HG03196 (cell line): ENCODE measurements around the gene ELMO3.

Experiments
- ATAC-seq: cut with Tn5 transposase; IDR thresholded peaks from one replicate; pipeline ENCODE4 v1.9.1; 2021; ENCODE audit not compliant: unreplicated experiment

ELMO3 gene

GRCh38 chr16:67196881-67197280 is 2.0 kb upstream of the ELMO3 start:
- ATAC-seq: no peak

GRCh38 chr16:67197704-67198103 is 1.2 kb upstream of the ELMO3 start:
- ATAC-seq: no peak

GRCh38 chr16:67198238-67198734 is 645 bp upstream of the ELMO3 start:
- ATAC-seq: no peak

- ATAC-seq: no peak
Observed at GRCh38 chr16:67199808-67200198, 872 bp downstream of the ELMO3 start.

- no peak for ATAC-seq
Observed at GRCh38 chr16:67200491-67200890, 1.6 kb downstream of the ELMO3 start.

- no peak for ATAC-seq
Observed at GRCh38 chr16:67201411-67202345, 2.7 kb downstream of the ELMO3 start.

- ATAC-seq: no peak
Observed at GRCh38 chr16:67202426-67202825, 3.5 kb downstream of the ELMO3 start.

- no peak for ATAC-seq
Observed at GRCh38 chr16:67202956-67203493, 4.1 kb downstream of the ELMO3 start.

- no peak for ATAC-seq
Observed at GRCh38 chr16:67204076-67204475, 5.1 kb downstream of the ELMO3 start.

GRCh38 chr16:67206129-67206837 is 7.4 kb downstream of the ELMO3 start:
- no peak for ATAC-seq

- no peak for ATAC-seq
Observed at GRCh38 chr16:67206838-67207248, 7.9 kb downstream of the ELMO3 start.

GRCh38 chr16:67207249-67208091 is 8.5 kb downstream of the ELMO3 start:
- no peak for ATAC-seq

- ATAC-seq: no peak
Observed at GRCh38 chr16:67208154-67208896, 9.4 kb downstream of the ELMO3 start.

- no peak for ATAC-seq
Observed at GRCh38 chr16:67209565-67209964, 10.6 kb downstream of the ELMO3 start.

- no peak for ATAC-seq
Observed at GRCh38 chr16:67210069-67210937, 11.4 kb downstream of the ELMO3 start.

- no peak for ATAC-seq
Observed at GRCh38 chr16:67211674-67212073, 12.7 kb downstream of the ELMO3 start.

- ATAC-seq: no peak
Observed at GRCh38 chr16:67212766-67213165, 13.8 kb downstream of the ELMO3 start.

GRCh38 chr16:67213197-67214019 is 14.5 kb downstream of the ELMO3 start:
- ATAC-seq: no peak
